DOHH2 (cell line): ENCODE data around the gene PCGF6.

Experiments
- H3F3A ChIP-seq: fragments of 200-600 bp; sonication (generic), shearing (Covaris generic); 2 replicates; pipeline ENCODE4 v1.6.0; 2016; ENCODE audit warnings: antibody characterized with exemption, mild to moderate bottlenecking; ENCODE audit not compliant: control insufficient read depth, insufficient read depth
- H3K27ac ChIP-seq: fragments of 200-600 bp; sonication (generic); 2 replicates; pipeline ENCODE4 v1.5.1; 2014; ENCODE audit warnings: low read depth, mild to moderate bottlenecking, low read length, moderate library complexity
- H3K27me3 ChIP-seq: fragments of 200-600 bp; sonication (generic); 2 replicates; pipeline ENCODE4 v1.6.1; 2014; ENCODE audit warnings: mild to moderate bottlenecking, low read length, mixed read lengths; ENCODE audit not compliant: control insufficient read depth
- H3K36me3 ChIP-seq: fragments of 200-600 bp; sonication (generic); 2 replicates; pipeline ENCODE4 v1.6.1; 2014; ENCODE audit warnings: mild to moderate bottlenecking, low read length, moderate library complexity, mixed read lengths; ENCODE audit not compliant: control insufficient read depth
- H3K4me1 ChIP-seq: fragments of 200-600 bp; sonication (generic); 2 replicates; pipeline ENCODE4 v1.6.1; 2014; ENCODE audit warnings: mild to moderate bottlenecking, low read length, mixed read lengths; ENCODE audit not compliant: control insufficient read depth
- H3K4me2 ChIP-seq: fragments of 200-600 bp; sonication (generic); 2 replicates; pipeline ENCODE4 v1.6.0; 2014; ENCODE audit warnings: mild to moderate bottlenecking, low read length, moderate library complexity
- H3K4me3 ChIP-seq: fragments of 200-600 bp; sonication (generic); 2 replicates; pipeline ENCODE4 v1.5.1; 2014; ENCODE audit warnings: mild to moderate bottlenecking, low read length, mixed read lengths
- H3K79me2 ChIP-seq: fragments of 200-600 bp; sonication (generic); 2 replicates; pipeline ENCODE4 v1.6.1; 2014; ENCODE audit warnings: mild to moderate bottlenecking, low read length, mixed read lengths; ENCODE audit not compliant: control insufficient read depth
- H3K9me2 ChIP-seq: fragments of 200-600 bp; sonication (generic); replicated peaks from 2 replicates; pipeline ENCODE4 v1.6.1; 2014; ENCODE audit warnings: mild to moderate bottlenecking, low read length, mixed read lengths; ENCODE audit not compliant: control insufficient read depth
- H3K9me3 ChIP-seq: fragments of 200-600 bp; sonication (generic); 2 replicates; pipeline ENCODE4 v1.6.1; 2014; ENCODE audit warnings: antibody characterized with exemption, low read length, mixed read lengths; ENCODE audit not compliant: control insufficient read depth, insufficient read depth
- H4K20me1 ChIP-seq: fragments of 200-600 bp; sonication (generic); 2 replicates; pipeline ENCODE4 v1.6.0; 2014; ENCODE audit warnings: low read depth, mild to moderate bottlenecking, antibody characterized with exemption, low read length, moderate library complexity; ENCODE audit not compliant: control insufficient read depth, insufficient read depth
- EZH2phosphoT487 ChIP-seq: fragments of 200-600 bp; sonication (generic); IDR thresholded peaks from 2 replicates; pipeline ENCODE4 v1.6.1; 2017; ENCODE audit warnings: borderline replicate concordance, mild to moderate bottlenecking, antibody characterized with exemption, low read length, moderate library complexity, mixed read lengths
- TF ChIP-seq, protein P1 (sequence below): fragments of 200-600 bp; sonication (generic); IDR thresholded peaks from one replicate; pipeline ENCODE4 v1.5.1; 2014; ENCODE audit warnings: antibody characterized with exemption, mild to moderate bottlenecking, low read depth, low read length; ENCODE audit not compliant: poor library complexity, severe bottlenecking

The PCGF6 gene

DNA sequence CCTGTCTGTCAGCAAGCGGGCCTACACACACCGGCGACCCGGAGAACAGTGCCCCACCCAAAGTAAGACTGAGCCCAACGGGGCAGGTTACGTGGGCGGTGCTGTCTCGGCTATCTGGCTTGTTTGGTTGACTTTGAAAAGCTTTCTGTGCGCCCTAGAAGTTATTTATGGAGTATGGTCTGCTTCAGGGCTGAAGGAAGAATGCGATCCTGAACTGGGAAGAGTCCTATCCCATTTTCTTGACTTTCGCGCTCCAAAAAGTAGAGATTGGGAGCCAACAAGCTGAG, 72.5 kb downstream of the PCGF6 start:
- Histone ChIP-seq H3K27me3 (peaks cover 10% of the 10 kb centered on the region), H4K20me1 (peaks cover 3% of the 10 kb centered on the region; the same call in 1 of the 2 replicates), H3K79me2 (peaks cover 6% of the 10 kb centered on the region; the same call in 1 of the 2 replicates), H3F3A (no peaks in the 10 kb centered on the region), H3K27ac (no peak overlapping the region), H3K36me3 (no peaks in the 10 kb centered on the region; the same call in 1 of the 2 replicates), H3K4me1 (peaks cover 22% of the 10 kb centered on the region), H3K4me3 (peak overlapping the region; percentile 76), H3K9me2 (no peaks in the 10 kb centered on the region), H3K9me3 (no peaks in the 10 kb centered on the region), H3K4me2 (peak overlapping the region; percentile 85)
- no peak for TF ChIP-seq EZH2phosphoT487
- TF ChIP-seq, protein P1, sequence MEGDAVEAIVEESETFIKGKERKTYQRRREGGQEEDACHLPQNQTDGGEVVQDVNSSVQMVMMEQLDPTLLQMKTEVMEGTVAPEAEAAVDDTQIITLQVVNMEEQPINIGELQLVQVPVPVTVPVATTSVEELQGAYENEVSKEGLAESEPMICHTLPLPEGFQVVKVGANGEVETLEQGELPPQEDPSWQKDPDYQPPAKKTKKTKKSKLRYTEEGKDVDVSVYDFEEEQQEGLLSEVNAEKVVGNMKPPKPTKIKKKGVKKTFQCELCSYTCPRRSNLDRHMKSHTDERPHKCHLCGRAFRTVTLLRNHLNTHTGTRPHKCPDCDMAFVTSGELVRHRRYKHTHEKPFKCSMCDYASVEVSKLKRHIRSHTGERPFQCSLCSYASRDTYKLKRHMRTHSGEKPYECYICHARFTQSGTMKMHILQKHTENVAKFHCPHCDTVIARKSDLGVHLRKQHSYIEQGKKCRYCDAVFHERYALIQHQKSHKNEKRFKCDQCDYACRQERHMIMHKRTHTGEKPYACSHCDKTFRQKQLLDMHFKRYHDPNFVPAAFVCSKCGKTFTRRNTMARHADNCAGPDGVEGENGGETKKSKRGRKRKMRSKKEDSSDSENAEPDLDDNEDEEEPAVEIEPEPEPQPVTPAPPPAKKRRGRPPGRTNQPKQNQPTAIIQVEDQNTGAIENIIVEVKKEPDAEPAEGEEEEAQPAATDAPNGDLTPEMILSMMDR: no peak

DNA sequence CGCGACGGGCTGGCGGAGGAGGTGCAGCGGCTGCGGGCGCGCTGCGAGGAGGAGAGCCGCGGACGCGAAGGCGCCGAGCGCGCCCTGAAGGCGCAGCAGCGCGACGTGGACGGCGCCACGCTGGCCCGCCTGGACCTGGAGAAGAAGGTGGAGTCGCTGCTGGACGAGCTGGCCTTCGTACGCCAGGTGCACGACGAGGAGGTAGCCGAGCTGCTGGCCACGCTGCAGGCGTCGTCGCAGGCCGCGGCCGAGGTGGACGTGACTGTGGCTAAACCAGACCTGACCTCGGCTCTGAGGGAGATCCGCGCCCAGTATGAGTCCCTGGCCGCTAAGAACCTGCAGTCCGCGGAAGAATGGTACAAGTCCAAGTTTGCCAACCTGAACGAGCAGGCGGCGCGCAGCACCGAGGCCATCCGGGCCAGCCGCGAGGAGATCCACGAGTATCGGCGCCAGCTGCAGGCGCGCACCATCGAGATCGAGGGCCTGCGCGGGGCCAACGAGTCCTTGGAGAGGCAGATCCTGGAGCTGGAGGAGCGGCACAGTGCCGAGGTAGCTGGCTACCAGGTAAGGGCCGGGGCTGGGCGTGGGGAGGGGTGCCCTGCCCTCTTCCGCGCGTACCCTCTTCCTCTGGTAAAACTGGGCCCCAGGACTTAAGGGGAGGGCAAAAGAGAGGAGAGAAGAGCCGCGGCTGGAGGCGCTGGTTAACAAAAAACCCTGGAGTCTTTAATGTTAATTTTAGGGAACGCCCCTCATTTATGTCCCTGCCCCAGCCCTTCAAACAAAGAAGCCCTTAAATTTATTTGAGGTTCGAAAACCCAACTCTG, 73.0 kb downstream of the PCGF6 start:
- H3F3A ChIP-seq: no peaks in the 10 kb centered on the region
- peaks cover 6% of the 10 kb centered on the region; the same call in 1 of the 2 replicates for H3K79me2 ChIP-seq
- peak overlapping the region; percentile 85 for H3K4me2 ChIP-seq
- TF ChIP-seq, protein P1: no peak
- no peak for TF ChIP-seq EZH2phosphoT487
- peaks cover 10% of the 10 kb centered on the region for H3K27me3 ChIP-seq
- H4K20me1 ChIP-seq: peaks cover 3% of the 10 kb centered on the region; the same call in 1 of the 2 replicates
- H3K9me2 ChIP-seq: no peaks in the 10 kb centered on the region
- H3K36me3 ChIP-seq: no peaks in the 10 kb centered on the region; the same call in 1 of the 2 replicates
- H3K4me3 ChIP-seq: peak overlapping the region; percentile 76
- no peak overlapping the region for H3K27ac ChIP-seq
- H3K9me3 ChIP-seq: no peaks in the 10 kb centered on the region
- peaks cover 22% of the 10 kb centered on the region for H3K4me1 ChIP-seq

DNA sequence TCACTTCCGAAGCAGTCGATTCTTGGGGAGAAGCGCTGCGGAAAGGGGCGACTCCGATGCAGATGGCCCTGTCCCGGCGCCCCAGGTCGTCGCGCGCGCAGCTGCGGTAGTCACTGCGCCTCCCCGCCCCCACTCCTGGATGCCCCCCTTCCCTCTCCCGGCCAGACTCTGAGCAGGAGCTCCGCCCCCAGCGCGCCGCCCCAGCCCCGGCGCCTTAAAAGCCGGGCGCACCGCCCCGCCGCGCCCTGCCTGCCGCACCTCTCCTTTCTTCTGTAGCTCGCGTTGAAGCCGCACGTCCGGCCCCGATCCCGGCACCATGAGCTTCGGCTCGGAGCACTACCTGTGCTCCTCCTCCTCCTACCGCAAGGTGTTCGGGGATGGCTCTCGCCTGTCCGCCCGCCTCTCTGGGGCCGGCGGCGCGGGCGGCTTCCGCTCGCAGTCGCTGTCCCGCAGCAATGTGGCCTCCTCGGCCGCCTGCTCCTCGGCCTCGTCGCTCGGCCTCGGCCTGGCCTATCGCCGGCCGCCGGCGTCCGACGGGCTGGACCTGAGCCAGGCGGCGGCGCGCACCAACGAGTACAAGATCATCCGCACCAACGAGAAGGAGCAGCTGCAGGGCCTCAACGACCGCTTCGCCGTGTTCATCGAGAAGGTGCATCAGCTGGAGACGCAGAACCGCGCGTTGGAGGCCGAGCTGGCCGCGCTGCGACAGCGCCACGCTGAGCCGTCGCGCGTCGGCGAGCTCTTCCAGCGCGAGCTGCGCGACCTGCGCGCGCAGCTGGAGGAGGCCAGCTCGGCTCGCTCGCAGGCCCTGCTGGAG, 73.8 kb downstream of the PCGF6 start, which contains the start of gene INA:
TSS of gene INA (plus strand) at position 243 of the 817 bp plus-strand sequence. CDS start at position 317, 74 bp downstream.
- H3K79me2 ChIP-seq: peaks cover 6% of the 10 kb centered on the region; the same call in 1 of the 2 replicates
- H3K4me1 ChIP-seq: peaks cover 22% of the 10 kb centered on the region
- H3K4me2 ChIP-seq: peak within 1 kb of the TSS; percentile 85
- H3K36me3 ChIP-seq: no peaks in the 10 kb centered on the region; the same call in 1 of the 2 replicates
- H3F3A ChIP-seq: no peaks in the 10 kb centered on the region
- no peaks in the 10 kb centered on the region for H3K9me2 ChIP-seq
- H4K20me1 ChIP-seq: peaks cover 3% of the 10 kb centered on the region; the same call in 1 of the 2 replicates
- H3K4me3 ChIP-seq: peak within 1 kb of the TSS; percentile 76
- no peak within 1 kb of the TSS for H3K27ac ChIP-seq
- no peaks in the 10 kb centered on the region for H3K9me3 ChIP-seq
- H3K27me3 ChIP-seq: peaks cover 10% of the 10 kb centered on the region
- TF ChIP-seq, protein P1: peak; percentile 25
- no peak for TF ChIP-seq EZH2phosphoT487
